Type B pancreatic cell (in vitro differentiated cells): ENCODE results near the gene DCPS. TPM values are rescaled to one million over a fixed set of nuclear protein-coding genes. Genes with fewer than 3 reads are reported as not detected.

ENCODE experiments used
- DNase-seq: peaks from one replicate; pipeline ENCODE4 v3.0.0; 2021; ENCODE audit warnings: mixed read lengths; ENCODE audit not compliant: unreplicated experiment; ENCODE audit errors: extremely low spot score
- H3K27ac Mint-ChIP-seq: 2 replicates; pipeline ENCODE4 v1.8.0; 2021; ENCODE audit warnings: mild to moderate bottlenecking, mixed read lengths
- H3K27me3 Mint-ChIP-seq: 2 replicates; pipeline ENCODE4 v1.8.0; 2021; ENCODE audit warnings: mixed read lengths
- H3K36me3 Mint-ChIP-seq: 2 replicates; pipeline ENCODE4 v1.8.0; 2021; ENCODE audit warnings: mixed read lengths
- H3K4me1 Mint-ChIP-seq: one replicate; pipeline ENCODE4 v1.8.0; 2021; ENCODE audit warnings: mixed read lengths; ENCODE audit not compliant: unreplicated experiment
- H3K4me3 Mint-ChIP-seq: 2 replicates; pipeline ENCODE4 v1.8.0; 2021; ENCODE audit warnings: mild to moderate bottlenecking, mixed read lengths
- H3K9me3 Mint-ChIP-seq: 2 replicates; pipeline ENCODE4 v1.8.0; 2021; ENCODE audit warnings: mixed read lengths
- CTCF ChIP-seq: fragments of 200-600 bp; sonication (generic); conservative IDR thresholded peaks from 2 replicates; pipeline ENCODE4 v1.5.0; 2021; ENCODE audit warnings: antibody characterized with exemption, mild to moderate bottlenecking
- total RNA-seq: library from RNA; stranded (reverse); gene quantifications from 2 replicates; pipeline ENCODE4 v1.2.1, GENCODE V29; 2021; ENCODE audit warnings: low replicate concordance

DCPS gene
- total RNA-seq, 1 donor from 2014 or later: 17.6 TPM

- Mint-ChIP-seq H3K4me3 (peak overlapping the region; percentile 84), H3K27ac (no peak overlapping the region), H3K4me1 (peaks cover 31% of the 10 kb centered on the region), H3K27me3 (no peaks in the 10 kb centered on the region), H3K9me3 (no peaks in the 10 kb centered on the region), H3K36me3 (no peaks in the 10 kb centered on the region)
- no peak for DNase-seq
- no peak for TF ChIP-seq CTCF
These were observed 52.4 kb downstream of the DCPS start for GRCh38 chr11:126355926-126356897.

GRCh38 chr11:126357055-126357962 lies 53.4 kb downstream of the DCPS start:
- Mint-ChIP-seq H3K9me3 (no peaks in the 10 kb centered on the region), H3K27ac (peak overlapping the region; percentile 34), H3K4me3 (peak overlapping the region; percentile 84), H3K4me1 (peaks cover 31% of the 10 kb centered on the region), H3K27me3 (no peaks in the 10 kb centered on the region), H3K36me3 (no peaks in the 10 kb centered on the region)
- DNase-seq: no peak
- no peak for TF ChIP-seq CTCF

- DNase-seq: no peak
- Mint-ChIP-seq H3K4me1 (peaks cover 36% of the 10 kb centered on the region), H3K27me3 (no peaks in the 10 kb centered on the region), H3K27ac (no peak overlapping the region), H3K4me3 (peak overlapping the region; percentile 84), H3K36me3 (no peaks in the 10 kb centered on the region), H3K9me3 (no peaks in the 10 kb centered on the region)
- no peak for TF ChIP-seq CTCF
These were observed 54.3 kb downstream of the DCPS start for GRCh38 chr11:126357969-126358762.

GRCh38 chr11:126358763-126359160 lies 54.9 kb downstream of the DCPS start:
- no peak for TF ChIP-seq CTCF
- DNase-seq: no peak
- no peaks in the 10 kb centered on the region for H3K27me3 Mint-ChIP-seq
- H3K4me1 Mint-ChIP-seq: peaks cover 33% of the 10 kb centered on the region
- H3K36me3 Mint-ChIP-seq: no peaks in the 10 kb centered on the region
- H3K4me3 Mint-ChIP-seq: no peak overlapping the region
- H3K9me3 Mint-ChIP-seq: no peaks in the 10 kb centered on the region
- H3K27ac Mint-ChIP-seq: no peak overlapping the region
